ELR (cell line): Measurements from ENCODE around the gene ELAVL1.
"Not testable (repeated sequence)": the region's sequence is repeated elsewhere in the genome, so short reads cannot be mapped to it uniquely, and the experiment has no call there.

Experiments used
- DNase-seq: peaks from one replicate; pipeline ENCODE4 v3.0.0-alpha.2; 2015; ENCODE audit warnings: low read depth

ELAVL1 gene

GRCh38 chr19:8005534-8006256 lies at the start of gene ELAVL1:
Gene ELAVL1, minus strand, starts transcription at chr19:8005641. Its CDS starts 13,826 bp downstream, at chr19:7991815.
- DNase-seq: peak; percentile 92

GRCh38 chr19:8054169-8054568 lies 48.7 kb upstream of the ELAVL1 start:
- no peak for DNase-seq

GRCh38 chr19:8052464-8052859 lies 47.0 kb upstream of the ELAVL1 start, which contains the start of gene CCL25:
Gene CCL25, plus strand, starts transcription at chr19:8052760. Its CDS starts 290 bp downstream, at chr19:8053050.
- DNase-seq: no peak

- DNase-seq: peak; percentile 62
Observed at GRCh38 chr19:8050274-8051096, 45.0 kb upstream of the ELAVL1 start.

GRCh38 chr19:8046569-8047165 lies 41.2 kb upstream of the ELAVL1 start:
- no peak for DNase-seq

- no peak for DNase-seq
Observed at GRCh38 chr19:8045872-8046568, 40.6 kb upstream of the ELAVL1 start.

GRCh38 chr19:8044018-8044417 lies 38.6 kb upstream of the ELAVL1 start:
- no peak for DNase-seq

GRCh38 chr19:8042900-8043299 lies 37.5 kb upstream of the ELAVL1 start:
- DNase-seq: no peak

- no peak for DNase-seq
Observed at GRCh38 chr19:8041531-8041931, 36.1 kb upstream of the ELAVL1 start.

GRCh38 chr19:8039231-8039630 lies 33.8 kb upstream of the ELAVL1 start:
- no peak for DNase-seq

- no peak for DNase-seq
Observed at GRCh38 chr19:8038815-8039214, 33.4 kb upstream of the ELAVL1 start.

- DNase-seq: no peak
Observed at GRCh38 chr19:8036434-8037099, 31.1 kb upstream of the ELAVL1 start.

- DNase-seq: no peak
Observed at GRCh38 chr19:8034178-8034525, 28.7 kb upstream of the ELAVL1 start.

GRCh38 chr19:8033287-8034177 lies 28.1 kb upstream of the ELAVL1 start:
- DNase-seq: not testable (repeated sequence)

GRCh38 chr19:8030960-8031359 lies 25.5 kb upstream of the ELAVL1 start:
- DNase-seq: no peak

- no peak for DNase-seq
Observed at GRCh38 chr19:8028951-8029491, 23.6 kb upstream of the ELAVL1 start.

- DNase-seq: no peak
Observed at GRCh38 chr19:8025316-8025715, 19.9 kb upstream of the ELAVL1 start.

GRCh38 chr19:8024256-8024655 lies 18.8 kb upstream of the ELAVL1 start:
- DNase-seq: not testable (repeated sequence)

GRCh38 chr19:8023371-8023770 lies 17.9 kb upstream of the ELAVL1 start:
- no peak for DNase-seq

- DNase-seq: no peak
Observed at GRCh38 chr19:8022275-8022674, 16.8 kb upstream of the ELAVL1 start.
